GM12891 (cell line): ENCODE measurements around the gene NEU4.

ENCODE experiments used
- DNase-seq: peaks from one replicate; pipeline ENCODE4 v3.0.0; 2011; ENCODE audit warnings: low spot score; ENCODE audit not compliant: insufficient read length
- FAIRE-seq: peaks from 2 replicates; lab custom pipeline; 2011; peaks lifted over from hg19 to GRCh38; lab: Jason Lieb, UNC
- PAX5 ChIP-seq: IDR thresholded peaks from 2 replicates; pipeline ENCODE4 v1.6.1; 2011; ENCODE audit warnings: low read length, moderate library complexity, mild to moderate bottlenecking; ENCODE audit not compliant: insufficient read depth, severe bottlenecking
- POLR2A ChIP-seq: IDR thresholded peaks from 2 replicates; pipeline ENCODE4 v1.6.1; 2011; ENCODE audit warnings: low read depth, low read length, control low read depth
- POLR2AphosphoS5 ChIP-seq: IDR thresholded peaks from 2 replicates; pipeline ENCODE4 v1.6.1; 2011; ENCODE audit warnings: low read depth, low read length, control low read depth
- POU2F2 ChIP-seq: IDR thresholded peaks from 2 replicates; pipeline ENCODE4 v1.6.1; 2011; ENCODE audit warnings: low read depth, mild to moderate bottlenecking, control low read depth, low read length, moderate library complexity
- SPI1 ChIP-seq: IDR thresholded peaks from 2 replicates; pipeline ENCODE4 v1.6.1; 2011; ENCODE audit warnings: low read depth, low read length, control low read depth
- TAF1 ChIP-seq: IDR thresholded peaks from 2 replicates; pipeline ENCODE4 v1.6.1; 2011; ENCODE audit warnings: low read depth, low read length, control low read depth

Gene NEU4

DNA sequence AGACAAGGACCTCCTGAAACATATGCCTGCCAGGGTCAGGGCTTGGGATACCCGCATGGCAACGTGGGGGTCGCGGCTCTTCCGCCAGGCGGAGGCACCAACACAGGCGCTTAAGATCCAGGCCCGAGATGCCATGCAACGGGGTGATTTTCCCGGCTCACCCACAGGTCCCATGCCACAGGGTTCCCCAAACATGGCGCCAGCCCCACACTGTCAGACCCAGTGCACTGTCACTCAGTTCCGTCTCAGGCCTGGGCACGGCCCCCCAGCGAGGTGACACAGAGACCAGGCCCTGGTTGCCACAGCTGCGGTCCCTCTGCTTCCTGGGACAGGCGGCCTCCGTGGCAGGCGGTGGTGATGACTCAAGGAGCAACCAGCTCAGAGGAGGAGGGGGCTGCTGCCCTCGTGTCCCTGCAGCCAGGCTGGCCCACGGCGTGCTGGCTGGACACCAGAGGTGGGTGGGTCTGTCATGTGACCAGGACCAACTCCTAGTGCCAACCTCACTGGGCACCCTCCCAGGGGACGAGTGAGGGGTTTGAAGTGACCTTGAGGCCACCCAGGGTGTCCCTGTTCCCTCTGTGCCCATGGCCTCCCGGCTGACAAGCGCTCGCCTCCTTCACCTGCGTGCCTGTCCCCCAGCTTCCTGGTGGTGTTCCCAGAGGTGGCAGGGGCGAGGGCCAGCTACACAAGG lies 44.8 kb downstream of the NEU4 start:
- peak; percentile 35 for DNase-seq
- no peak for FAIRE-seq
- TF ChIP-seq POU2F2: no peak
- no peak for TF ChIP-seq PAX5
- TF ChIP-seq SPI1: no peak
- no peak for TF ChIP-seq POLR2AphosphoS5
- no peak for TF ChIP-seq TAF1
- no peak for TF ChIP-seq POLR2A

- no peak for TF ChIP-seq SPI1
- TF ChIP-seq POU2F2: no peak
- TF ChIP-seq POLR2AphosphoS5: no peak
- TF ChIP-seq POLR2A: no peak
- no peak for TF ChIP-seq TAF1
- TF ChIP-seq PAX5: no peak
- no peak for FAIRE-seq
- peak; percentile 21 for DNase-seq
These were observed 45.6 kb downstream of the NEU4 start for GRCh38 chr2:241854342-241855244.

- TF ChIP-seq POU2F2 (no peak), PAX5 (no peak), POLR2AphosphoS5 (no peak), TAF1 (no peak), POLR2A (no peak), SPI1 (no peak)
- DNase-seq (no peak), FAIRE-seq (no peak)
These were observed 46.4 kb downstream of the NEU4 start for GRCh38 chr2:241855245-241855887.

DNA sequence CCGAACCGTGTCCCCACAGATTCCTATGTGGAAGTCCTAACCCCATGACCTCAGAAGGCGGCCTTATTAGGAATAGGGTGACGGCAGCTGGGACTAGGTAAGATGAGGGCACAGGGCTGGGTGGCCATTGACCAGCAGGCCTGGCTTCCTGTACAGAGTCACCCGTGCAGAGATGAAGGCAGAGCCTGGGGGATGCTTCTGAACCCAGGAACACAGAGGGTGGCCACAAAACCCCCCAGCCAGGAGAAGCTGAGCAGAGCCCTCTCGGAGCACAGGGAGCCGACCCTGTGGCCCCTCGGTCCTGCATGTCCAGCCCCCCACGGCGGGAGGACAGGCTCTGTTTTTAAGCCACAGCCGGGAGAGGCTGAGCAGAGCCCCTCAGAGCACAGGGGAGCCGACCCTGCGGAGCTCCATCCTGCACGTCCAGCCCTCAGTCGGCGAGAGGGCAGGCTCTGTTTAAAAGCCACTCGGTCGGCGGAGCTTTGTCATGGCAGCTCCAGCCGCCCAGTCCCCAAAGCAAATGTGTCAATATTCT lies 47.0 kb downstream of the NEU4 start:
- FAIRE-seq (no peak), DNase-seq (no peak)
- TF ChIP-seq TAF1 (no peak), PAX5 (no peak), SPI1 (no peak), POU2F2 (no peak), POLR2AphosphoS5 (no peak), POLR2A (no peak)

DNA sequence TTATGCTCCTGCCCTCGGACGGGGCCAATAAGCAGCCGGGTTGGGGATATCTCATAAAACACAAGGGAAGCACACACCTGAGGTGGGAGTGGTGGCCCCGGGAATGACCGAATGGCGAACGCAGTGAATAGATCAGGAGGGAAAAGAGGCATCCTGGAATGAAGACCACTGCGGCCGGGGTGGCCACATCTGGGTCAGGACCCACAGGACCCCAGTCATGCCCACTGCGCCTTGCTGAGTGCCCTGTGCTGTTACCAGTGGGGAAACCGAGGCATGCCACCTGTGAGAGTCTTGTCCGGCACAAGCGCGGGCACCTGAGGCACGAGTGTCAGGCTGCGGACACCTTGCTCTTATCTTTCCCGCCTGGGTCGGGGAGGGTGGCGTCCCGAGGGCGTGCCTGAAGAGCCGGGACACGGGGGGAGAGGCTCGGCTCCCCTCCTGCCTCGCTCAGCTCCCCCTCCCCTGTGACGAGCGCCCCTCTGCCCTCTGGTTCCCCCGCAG lies 48.1 kb downstream of the NEU4 start:
- FAIRE-seq: no peak
- DNase-seq: no peak
- no peak for TF ChIP-seq POLR2A
- no peak for TF ChIP-seq POLR2AphosphoS5
- TF ChIP-seq TAF1: no peak
- TF ChIP-seq PAX5: no peak
- no peak for TF ChIP-seq POU2F2
- no peak for TF ChIP-seq SPI1

DNA sequence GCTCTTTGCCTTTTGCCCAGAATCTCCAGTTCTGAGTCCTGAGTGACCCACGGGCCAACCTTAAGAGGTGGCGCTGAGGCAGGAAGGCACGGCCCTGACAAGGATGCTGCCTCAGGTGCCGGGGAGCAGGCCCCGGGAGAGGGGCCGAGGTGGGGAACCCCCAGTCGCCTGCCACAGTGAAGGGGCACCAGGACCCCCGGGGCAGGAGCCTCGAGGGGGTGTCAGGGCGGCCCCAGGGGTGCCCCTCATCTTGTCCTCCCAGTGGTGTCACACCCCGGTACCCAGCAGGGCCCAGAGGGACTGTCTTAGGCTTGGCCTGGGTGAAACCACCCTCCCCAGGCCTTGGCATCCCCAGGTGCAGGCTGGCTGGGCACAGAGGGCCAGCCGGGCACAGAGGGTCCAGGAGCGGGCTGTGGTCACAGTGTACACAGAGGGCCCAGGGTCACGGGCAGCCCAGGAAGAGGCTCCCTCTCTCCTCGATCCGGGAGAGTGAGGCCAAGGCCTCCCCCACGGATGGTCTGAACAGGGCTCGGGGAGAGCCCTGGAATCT lies 48.7 kb downstream of the NEU4 start:
- DNase-seq (peak; percentile 23), FAIRE-seq (no peak)
- TF ChIP-seq PAX5: no peak
- no peak for TF ChIP-seq POLR2A
- no peak for TF ChIP-seq POLR2AphosphoS5

GRCh38 chr2:241858206-241859016 lies 49.4 kb downstream of the NEU4 start, which contains the start of gene PDCD1:
TSS of gene PDCD1 (minus strand) at chr2:241858894. CDS start at chr2:241858838, 56 bp downstream.
- TF ChIP-seq TAF1 (peak; percentile 78), POLR2A (peak; percentile 95), POU2F2 (peak; percentile 28; the same call in 1 of the 2 replicates), PAX5 (no peak), SPI1 (peak; percentile 62), POLR2AphosphoS5 (peak; percentile 91)
- FAIRE-seq (peak; percentile 99), DNase-seq (peak; percentile 92)
